ENCODE results near the gene ATP2B3. TPM values are rescaled to one million over a fixed set of nuclear protein-coding genes. Genes with fewer than 3 reads are reported as not detected.

The ATP2B3 gene
- total RNA-seq, 4 donors from 2014 or later, result 0.09 to 3.5 TPM; not detected in 2

GRCh38 chrX:153631346-153631745, 113.9 kb downstream of the ATP2B3 start:
- H3K36me3 ChIP-seq, result no peaks in the 10 kb centered on the region
- intact Hi-C loops (cut with DNase I; ENCODE audit: low total_unique reads), result no loop called here
- H3K4me1 ChIP-seq, result no peaks in the 10 kb centered on the region
- no peaks in the 10 kb centered on the region for H3K27me3 ChIP-seq
- no peak overlapping the region for H3K27ac ChIP-seq
- no peaks in the 10 kb centered on the region for H3K9me3 ChIP-seq
- H3K4me3 ChIP-seq, result no peak overlapping the region
- TF ChIP-seq CTCF (IDR thresholded peaks at IDR 0.05) (no peak), POLR2A (IDR thresholded peaks at IDR 0.05) (no peak)
- no peak for DNase-seq

- intact Hi-C loops (cut with DNase I; ENCODE audit: low total_unique reads), result no loop called here
- Histone ChIP-seq H3K4me3 (no peak overlapping the region), H3K27ac (no peak overlapping the region), H3K9me3 (no peaks in the 10 kb centered on the region), H3K27me3 (no peaks in the 10 kb centered on the region), H3K4me1 (no peaks in the 10 kb centered on the region), H3K36me3 (no peaks in the 10 kb centered on the region)
- TF ChIP-seq CTCF (IDR thresholded peaks at IDR 0.05) (no peak), POLR2A (IDR thresholded peaks at IDR 0.05) (no peak)
- DNase-seq, result peak in 1 of 2 donors; percentile 7
Measured at GRCh38 chrX:153631907-153632594, 114.6 kb downstream of the ATP2B3 start.

Other genes with a start within 250 kb of the ATP2B3 start
- gene PNMA6F, start 195.9 kb upstream of the ATP2B3 start, total RNA-seq, result not detected
- 10 to 100 TPM in 2 of 4 donors, 1 to 10 TPM in 2; 4.9 to 18.3 (median 11.2) TPM for gene ZNF275, start 183.5 kb upstream of the ATP2B3 start, total RNA-seq
- not detected for gene PNMA6E, start 116.3 kb upstream of the ATP2B3 start, total RNA-seq
- 1 to 10 TPM in 2 of 4 donors, under 1 TPM in 2; 0.26 to 2.4 (median 0.88) TPM for gene ZFP92, start 106.2 kb upstream of the ATP2B3 start, total RNA-seq
- 1 to 10 TPM in 3 of 4 donors, not detected in 1; 1.4 to 3.2 (median 2.9) TPM for gene TREX2, start 71.6 kb upstream of the ATP2B3 start, total RNA-seq
- 10 to 100 TPM in 3 of 4 donors, 1 to 10 TPM in 1; 5.1 to 34.4 (median 27.1) TPM for gene HAUS7, start 47.1 kb upstream of the ATP2B3 start, total RNA-seq
- 10 to 100 TPM; 36.8 to 91.5 (median 50.0) TPM for gene BGN, start 22.7 kb upstream of the ATP2B3 start, total RNA-seq
- 10 to 100 TPM; 14.9 to 94.5 (median 29.3) TPM for gene CCNQ, start 81.5 kb downstream of the ATP2B3 start, total RNA-seq
- under 1 TPM in 1 of 4 donors, not detected in 3; 0.21 TPM for gene DUSP9, start 129.6 kb downstream of the ATP2B3 start, total RNA-seq
- gene PNCK, start 156.2 kb downstream of the ATP2B3 start, total RNA-seq, result 1 to 10 TPM in 3 of 4 donors, not detected in 1; 1.8 to 8.5 (median 5.9) TPM
- 10 to 100 TPM in 2 of 4 donors, 1 to 10 TPM in 2; 4.7 to 40.3 (median 11.2) TPM for gene SLC6A8, start 170.3 kb downstream of the ATP2B3 start, total RNA-seq
- gene BCAP31, start 206.7 kb downstream of the ATP2B3 start, total RNA-seq, result 100 to 1,000 TPM in 2 of 4 donors, 10 to 100 TPM in 2; 86.6 to 177 (median 102) TPM
- gene ABCD1, start 207.2 kb downstream of the ATP2B3 start, total RNA-seq, result 10 to 100 TPM in 3 of 4 donors, 1 to 10 TPM in 1; 2.9 to 24.9 (median 13.1) TPM
- gene PLXNB3, start 246.6 kb downstream of the ATP2B3 start, total RNA-seq, result 10 to 100 TPM in 1 of 4 donors, 1 to 10 TPM in 3; 1.5 to 50.7 (median 5.1) TPM